ENCODE data around the gene ALLC.

DNA sequence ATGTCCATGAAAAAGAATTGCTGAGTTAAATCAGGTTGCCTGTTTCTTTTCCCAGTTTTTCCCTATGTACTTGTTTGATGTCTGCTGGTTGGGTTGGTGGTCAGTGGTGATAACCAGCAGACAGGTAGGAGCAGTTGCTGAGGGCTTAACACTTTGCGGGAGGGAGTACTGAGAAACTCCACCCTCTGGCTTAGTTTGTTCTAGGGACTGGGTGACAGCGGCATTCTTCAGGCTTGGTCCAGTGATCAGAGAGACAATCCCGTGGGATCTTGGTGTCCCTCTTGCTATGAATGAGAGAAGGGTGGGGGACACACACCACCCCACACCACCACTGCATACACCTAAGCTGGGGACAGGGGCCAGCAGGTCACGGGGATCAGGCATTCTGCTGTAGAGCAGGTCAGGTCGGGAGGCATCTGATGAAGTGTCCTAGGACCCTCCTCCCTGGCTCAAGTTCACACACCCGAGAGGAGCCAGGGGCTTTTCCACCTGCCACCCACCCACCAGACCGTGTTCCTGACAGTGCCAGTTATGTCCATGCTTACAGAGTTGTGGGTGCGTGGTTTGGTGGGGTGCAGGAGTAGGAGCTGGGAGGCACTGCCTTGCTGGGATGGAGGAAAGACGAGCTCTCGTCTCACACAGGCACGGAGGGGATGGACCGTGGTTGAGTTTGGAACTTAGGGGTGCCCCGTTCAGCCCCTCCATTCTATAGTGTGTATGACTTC is 21.3 kb upstream of the ALLC start:
- TF ChIP-seq EZH2 (IDR thresholded peaks at IDR 0.05; ENCODE audit: insufficient read depth, poor library complexity, severe bottlenecking) (no peak), EZH2phosphoT487 (IDR thresholded peaks at IDR 0.05; ENCODE audit: insufficient read depth, low read depth) (no peak)
